GM21576 (cell line): Measurements from ENCODE around the gene PBX4.
A peak's percentile ranks its signal among the peaks of the same experiment; 100 is the strongest.
"Not testable (repeated sequence)": the region's sequence is repeated elsewhere in the genome, so short reads cannot be mapped to it uniquely, and the experiment has no call there.

Experiments
- ATAC-seq: cut with Tn5 transposase; IDR thresholded peaks from one replicate; pipeline ENCODE4 v1.9.1; 2021; ENCODE audit warnings: mild to moderate bottlenecking, moderate library complexity; ENCODE audit not compliant: unreplicated experiment

The PBX4 gene

DNA sequence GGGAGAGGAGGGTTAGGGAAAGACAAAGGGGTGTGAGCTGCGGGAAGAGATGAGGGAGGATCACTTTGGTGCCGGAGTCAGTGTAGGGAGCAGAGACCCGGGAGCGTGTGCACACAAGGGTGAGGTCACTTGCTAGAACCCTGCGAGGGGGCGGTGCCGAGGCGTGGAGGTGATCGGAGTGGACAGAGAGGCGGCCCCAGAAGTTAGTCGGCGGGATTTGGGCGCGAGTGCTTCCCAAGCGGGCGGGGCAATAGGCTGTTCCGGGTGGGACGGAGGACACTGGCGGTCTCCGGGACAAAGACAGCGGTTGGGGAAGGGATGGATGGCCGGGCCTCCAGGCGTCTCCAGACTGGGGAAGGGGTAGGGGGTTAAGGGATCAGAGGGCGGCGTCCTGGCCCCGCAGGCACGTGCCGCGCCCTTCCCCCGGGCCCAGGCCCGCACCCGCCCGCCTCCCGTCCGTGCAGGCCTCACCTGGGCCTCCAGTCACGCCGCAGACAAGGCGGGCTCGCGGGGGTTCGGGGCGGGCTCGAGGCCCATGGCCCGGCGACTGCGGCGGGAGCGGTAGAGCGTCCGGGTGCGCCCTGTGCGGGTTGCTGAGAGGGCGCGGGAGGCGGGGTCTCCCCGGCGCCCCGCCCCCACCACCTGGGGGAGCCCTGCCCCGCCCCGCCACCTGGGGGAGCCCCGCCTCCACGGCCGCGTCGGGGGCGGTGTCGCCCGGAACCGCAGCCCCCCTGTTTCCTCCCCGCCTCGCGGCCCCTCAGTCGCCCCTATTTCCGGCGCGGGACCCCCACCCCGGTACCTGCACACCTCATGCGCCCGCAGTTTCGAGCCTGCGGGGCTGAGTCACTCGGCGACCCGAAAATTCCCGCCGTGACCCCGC is 9.4 kb upstream of the PBX4 start, which contains the start of gene LPAR2:
LPAR2 (minus strand) TSS at position 600 of the 880 bp plus-strand sequence. CDS start 945 bp downstream, outside the sequence.
- ATAC-seq: peak; percentile 58

DNA sequence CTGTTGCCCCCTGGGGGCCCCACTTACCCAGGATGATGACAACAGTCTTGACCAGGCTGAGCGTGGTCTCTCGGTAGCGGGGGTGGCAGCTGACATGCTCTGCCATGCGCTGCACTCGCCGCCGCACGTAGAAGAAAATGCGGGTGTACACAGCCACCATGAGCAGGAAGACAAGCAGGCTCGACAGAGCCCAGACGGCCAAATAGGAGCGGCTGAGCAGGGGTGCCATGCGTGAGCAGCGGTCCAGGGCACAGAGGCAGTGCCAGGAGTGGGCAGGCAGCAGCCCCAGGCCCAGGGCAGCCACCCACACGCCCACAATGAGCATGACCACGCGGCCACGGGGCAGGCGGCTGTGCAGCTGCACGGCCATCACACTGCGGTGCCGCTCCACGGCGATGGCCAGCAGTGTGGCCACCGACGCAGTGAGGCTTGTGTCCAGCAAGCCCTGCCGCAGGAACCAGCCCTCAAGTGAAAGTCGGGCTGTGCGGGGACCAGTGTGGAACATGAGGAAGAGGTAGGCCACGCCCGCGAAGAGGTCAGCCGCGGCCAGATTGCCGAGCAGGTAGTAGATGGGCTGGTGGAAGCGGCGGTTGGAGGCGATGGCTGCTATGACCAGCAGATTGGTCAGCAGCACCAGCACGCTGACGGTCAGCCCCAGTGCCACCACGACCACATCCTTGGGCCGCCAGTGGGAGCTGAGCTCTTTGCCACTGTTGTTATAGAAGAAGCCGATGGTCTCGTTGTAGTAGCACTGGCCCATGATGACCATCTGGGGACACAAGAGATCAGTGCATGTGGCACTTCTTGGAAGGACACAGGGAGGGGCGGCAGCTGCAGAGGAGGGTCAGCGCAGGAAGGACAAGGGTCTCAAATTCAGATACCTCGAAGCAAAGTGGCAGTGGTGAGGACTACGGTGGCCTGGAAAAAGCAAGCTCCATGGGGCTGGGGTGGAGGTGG is 8.3 kb upstream of the PBX4 start:
- no peak for ATAC-seq

DNA sequence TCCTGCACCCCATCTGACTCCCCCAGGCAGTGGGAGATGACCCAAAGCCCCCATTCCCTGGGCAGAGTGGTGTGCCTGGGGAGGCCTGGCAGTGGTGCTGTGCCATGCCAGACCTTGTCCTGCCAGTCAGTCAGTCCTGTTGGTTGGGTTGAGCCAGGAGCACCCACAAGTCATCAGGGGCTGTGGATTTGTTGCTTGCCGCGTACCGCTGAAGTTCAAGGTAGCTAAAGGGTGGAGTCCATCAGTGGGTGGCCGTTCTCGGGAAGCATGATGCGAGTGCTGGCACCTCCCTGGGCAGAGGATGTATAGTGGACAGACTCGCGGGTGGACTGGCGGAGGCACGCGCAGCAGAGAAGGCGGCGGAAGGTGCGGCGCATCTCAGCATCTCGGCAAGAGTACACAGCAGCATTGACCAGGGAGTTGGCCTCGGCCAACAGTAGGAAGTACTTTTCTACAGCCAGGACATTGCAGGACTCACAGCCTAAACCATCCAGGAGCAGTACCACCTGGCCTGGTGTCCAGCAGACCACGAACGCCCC is 5.6 kb upstream of the PBX4 start:
- ATAC-seq: no peak

DNA sequence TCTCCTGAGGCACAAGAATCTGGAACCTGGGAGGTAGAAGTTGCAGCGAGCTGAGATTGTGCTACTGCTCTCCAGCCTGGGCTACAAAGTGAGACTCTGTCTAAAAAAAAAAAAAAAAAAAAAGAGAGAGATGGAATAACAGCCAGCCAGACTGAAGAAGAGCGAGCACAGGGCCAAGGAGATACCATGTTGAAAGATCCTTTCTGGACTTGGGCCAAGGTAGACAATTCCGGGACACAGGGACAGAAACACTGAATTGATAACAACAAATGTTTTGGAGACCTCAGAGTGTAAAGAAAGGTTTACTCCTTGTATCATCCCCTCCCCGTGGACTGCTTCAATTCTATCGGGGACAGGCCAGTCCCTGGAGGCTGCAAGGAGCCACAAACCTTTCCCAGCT is 4.9 kb upstream of the PBX4 start:
- no peak for ATAC-seq

DNA sequence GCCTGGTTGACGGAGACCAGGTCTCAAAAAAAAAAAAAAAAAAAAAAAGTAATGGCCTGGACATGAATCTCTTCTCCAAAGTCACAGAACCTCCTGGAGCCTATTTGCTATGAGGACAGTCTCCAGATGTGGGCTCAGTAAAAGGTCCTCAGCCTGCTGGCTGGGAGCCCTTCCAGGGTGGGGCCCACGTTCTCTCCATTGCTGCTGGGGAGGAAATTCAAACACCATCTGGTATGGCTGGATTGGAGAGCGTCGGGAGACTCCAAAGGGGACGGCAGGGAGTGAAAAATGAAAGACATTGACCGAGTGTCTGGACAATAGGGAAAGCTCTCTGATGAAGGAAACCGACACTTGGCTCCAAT is 1.3 kb upstream of the PBX4 start:
- no peak for ATAC-seq

DNA sequence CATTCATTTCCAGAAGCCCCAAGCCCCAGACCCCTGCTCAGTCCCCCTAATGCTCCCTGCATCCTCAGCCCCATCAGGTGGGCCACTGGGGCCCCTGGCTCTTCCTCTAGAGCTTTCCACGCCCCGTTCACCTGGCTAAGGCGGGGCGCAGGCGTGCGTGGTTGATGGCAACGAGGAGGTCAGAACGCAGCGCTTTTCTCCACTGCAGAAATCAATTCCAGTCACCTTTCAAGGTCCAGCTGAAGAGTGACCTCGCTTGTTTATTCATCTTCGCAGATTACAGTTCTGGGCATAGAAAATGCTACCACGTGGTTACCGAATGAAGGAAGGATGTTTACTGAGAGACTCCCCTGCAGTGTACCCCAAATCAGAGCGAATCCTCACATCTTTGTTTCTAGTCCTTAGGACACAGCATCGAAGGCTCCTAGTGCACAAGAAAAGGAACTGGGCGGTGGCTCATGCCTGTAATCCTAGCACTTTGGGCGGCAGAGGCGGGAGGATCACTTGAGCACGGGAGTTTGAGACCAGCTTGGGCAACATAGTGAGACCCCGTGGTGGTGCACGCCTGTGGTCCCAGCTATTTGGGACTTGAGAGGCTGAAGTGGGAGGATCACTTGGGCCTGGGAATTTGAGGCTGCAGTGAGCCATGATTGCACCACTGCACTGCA is 828 bp upstream of the PBX4 start:
- ATAC-seq: no peak

DNA sequence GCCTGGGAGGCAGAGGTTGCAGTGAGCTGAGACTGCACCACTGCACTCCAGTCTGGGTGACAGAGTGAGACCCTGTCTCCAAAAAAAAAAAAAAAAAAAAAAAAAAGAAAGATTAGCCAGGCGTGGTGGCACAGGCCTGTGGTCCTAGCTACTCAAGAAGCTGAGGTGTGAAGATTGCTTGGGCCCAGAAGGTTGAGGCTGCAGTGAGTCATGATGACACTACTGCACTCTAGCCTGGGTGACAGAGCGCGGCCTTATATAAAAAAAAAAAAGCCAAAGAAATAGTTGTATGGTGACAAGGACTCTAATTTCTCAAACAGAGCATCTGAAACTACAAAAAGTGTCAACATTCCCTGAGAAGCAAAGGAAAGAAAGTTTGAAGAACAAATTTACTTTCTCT is 3.4 kb downstream of the PBX4 start:
- no peak for ATAC-seq

DNA sequence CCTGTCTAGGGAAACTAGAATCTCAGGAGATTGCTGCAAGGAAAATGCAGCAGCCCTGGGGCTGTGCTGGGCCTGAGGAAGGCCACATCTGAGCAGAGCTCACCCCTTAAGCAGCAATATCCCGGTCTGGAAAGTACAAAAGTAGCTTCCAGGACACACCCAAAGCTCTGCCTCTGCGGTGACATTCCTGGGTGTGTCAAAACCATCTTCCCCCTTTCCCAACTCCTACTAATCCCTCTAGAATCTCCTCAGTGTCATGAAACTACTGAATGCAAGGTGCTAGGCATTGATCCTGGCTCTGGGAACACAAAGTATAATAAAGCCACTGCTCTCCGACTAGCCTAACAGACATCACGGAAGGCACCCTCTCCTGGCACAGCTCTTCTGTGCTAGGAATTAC is 5.0 kb downstream of the PBX4 start:
- ATAC-seq: no peak

DNA sequence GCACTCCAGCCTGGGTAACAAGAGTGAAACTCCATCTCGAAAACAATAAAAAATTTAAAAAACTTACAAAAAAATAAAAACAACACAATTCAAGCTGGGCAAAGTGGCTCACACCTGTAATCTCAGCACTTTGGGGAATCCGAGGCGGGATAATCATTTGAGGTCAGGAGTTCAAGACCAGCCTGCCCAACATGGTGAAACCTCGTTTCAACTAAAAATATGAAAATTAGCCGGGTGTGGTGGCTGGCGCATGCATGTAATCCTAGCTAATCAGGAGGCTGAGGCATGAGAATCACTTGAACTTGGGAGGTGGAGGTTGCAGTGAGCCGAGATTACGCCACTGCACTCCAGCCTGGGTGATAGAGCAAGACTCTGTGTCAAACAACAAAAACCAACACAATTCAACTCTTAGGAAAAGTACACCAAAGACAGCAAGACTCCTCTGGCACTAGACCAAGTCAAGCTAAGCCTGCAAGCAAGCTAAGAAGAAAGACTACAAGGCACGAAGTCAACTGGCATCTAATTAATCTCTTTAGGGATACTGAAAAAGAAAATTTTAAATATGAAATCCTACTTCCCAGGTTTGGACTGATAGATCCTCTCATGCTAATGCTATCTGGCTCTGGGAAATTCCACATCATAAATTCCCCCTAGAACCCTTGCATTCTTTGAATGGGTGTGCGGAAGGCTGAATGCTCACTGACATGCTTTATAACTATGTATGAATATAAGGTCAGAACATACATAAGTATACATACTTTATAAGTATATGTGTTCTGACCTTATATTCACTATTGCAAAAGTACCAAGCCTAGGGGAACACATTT is 7.9 kb downstream of the PBX4 start:
- ATAC-seq: no peak

DNA sequence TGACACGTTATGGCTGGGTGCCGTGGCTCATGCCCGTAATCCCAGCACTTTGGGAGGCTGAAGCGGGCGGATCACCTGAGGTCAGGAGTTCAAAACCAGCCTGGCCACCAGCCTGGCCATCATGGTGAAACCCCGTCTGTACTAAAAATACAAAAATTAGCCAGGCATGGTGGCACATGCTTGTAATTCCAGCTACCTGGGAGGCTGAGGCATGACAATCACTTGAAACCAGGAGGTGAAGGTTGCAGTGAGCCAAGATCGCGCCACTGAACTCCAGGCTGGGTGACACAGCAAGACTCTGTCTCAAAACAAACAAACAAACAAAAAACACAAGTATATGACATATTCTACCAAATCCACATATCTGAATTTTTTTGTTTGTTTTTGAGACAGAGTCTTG is 11.8 kb downstream of the PBX4 start:
- ATAC-seq: not testable (repeated sequence)

DNA sequence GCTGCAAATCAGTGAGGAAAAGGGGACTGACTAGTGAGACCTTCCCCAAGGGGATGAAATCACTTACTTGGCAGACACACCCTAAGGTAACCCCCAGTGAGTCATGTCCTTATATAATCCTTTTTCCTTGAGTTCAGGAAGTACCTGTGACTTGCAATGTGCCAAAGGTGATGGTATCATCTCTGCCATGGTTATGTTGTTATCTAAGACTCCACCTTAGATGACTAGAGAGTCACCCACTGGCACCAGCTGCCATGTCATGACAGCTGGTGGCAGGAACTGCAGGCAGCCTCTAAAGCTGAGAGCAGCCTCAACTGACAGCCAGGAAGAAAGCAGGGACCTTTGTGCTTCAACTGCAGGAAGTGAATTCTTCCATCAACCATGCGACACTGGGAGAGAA is 12.5 kb downstream of the PBX4 start:
- no peak for ATAC-seq

DNA sequence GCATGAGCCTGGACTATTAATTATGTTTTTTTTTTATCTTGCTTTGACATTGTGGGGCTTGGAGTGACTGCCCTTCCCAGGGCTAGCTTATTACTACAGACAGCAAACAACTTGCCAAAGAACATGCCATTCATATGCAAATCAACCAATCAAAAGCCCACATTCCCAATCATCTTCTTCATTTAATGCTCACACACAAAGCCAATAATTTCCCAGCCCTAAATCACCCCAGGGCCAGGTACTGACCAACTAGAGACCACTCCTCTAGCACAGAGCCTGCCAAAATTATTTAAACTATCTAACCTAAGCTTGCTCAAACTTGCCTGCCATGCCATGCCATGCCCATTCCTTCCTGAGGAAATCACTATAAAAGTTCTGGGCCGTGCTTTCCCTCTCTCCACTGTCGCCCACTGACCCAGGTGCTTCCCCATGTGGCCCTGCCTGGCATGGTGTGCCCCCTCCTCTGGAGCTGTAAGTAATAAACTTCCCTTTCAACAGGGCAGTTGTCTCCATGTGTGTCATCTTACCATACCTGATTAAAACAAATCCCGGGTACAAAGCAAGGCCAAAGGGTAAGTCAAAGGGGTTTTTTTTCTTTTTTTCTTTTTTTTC is 15.7 kb downstream of the PBX4 start:
- no peak for ATAC-seq

DNA sequence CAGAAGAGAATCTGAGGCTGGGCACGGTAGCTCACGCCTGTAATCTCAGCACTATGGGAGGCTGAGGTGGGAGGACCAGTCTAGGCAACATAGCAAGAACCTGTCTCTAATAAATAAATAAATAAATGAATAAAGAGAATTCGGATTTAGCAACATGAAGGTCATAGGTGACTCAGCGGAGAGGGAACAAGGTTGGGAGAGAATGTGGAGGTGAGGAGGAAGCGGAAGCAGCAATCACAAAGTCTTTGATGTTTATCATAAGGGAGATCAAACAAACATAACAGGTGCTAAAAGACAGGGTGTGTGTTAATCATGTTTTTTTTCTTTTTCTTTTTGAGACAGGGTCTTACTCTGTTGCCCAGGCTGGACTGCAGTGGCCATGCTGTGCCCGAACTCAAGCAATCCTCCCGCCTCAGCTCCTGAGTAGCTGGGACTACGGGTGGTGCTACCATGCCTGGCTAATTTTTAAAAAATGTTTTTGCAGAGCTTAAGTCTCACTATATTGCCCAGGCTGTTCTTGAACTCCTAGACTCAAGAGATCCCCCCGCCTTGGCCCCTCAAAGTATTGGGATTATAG is 16.3 kb downstream of the PBX4 start:
- no peak for ATAC-seq

DNA sequence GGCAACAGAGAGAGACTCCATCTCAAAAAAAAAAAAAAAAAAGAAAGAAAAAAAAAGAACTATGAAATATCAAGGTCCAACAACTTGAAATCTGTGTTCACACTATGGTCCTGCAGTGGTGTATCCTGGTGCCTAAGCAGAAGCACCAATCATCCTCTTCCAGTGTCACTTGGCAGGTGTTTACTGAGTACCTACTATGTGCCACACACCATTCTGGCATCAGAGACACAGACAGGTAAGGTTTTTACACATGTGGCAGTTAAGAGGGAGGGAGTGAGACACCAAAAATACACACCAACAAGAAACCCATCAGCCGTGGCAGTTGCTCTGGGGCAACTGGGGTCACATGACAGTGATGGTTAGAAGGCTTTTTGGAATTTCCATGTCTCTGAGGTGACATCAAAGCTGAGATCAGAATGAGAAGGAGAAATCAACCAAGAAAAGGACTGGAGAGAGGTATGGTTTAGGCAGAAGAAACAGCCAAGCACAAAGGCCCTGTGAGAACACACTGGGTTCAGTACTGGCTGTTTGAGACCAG is 17.6 kb downstream of the PBX4 start:
- ATAC-seq: no peak

DNA sequence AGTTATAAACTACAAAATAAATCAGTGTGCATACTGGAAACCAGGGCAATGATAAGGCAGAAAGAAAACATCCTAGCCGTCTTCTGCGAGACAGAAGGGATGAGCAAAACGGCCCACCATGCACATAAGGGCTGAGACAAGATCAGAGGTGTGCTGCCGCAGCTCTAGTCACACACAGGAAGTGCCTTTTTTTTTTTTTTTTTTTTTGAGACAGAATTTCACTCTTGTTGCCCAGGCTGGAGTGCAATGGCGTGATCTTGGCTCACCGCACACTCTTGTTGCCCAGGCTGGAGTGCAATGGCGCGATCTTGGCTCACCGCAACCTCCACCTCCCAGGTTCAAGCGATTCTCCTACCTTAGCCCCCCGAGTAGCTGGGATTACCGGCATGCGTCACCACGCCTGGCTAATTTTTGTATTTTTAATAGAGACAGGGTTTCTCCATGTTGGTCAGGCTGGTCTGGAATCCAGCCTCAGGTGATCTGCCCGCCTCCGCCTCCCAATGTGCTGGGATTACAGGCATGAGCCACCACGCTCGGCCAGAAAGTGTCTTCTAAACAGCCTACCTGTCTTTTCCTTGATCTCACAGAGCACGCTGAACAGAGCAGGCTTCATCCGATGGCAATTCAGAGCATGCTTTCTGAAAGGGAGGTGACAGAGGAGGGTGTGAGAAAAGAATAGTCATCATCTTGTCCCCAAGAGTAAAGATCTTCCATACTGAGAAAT is 19.6 kb downstream of the PBX4 start:
- ATAC-seq: not testable (repeated sequence)

DNA sequence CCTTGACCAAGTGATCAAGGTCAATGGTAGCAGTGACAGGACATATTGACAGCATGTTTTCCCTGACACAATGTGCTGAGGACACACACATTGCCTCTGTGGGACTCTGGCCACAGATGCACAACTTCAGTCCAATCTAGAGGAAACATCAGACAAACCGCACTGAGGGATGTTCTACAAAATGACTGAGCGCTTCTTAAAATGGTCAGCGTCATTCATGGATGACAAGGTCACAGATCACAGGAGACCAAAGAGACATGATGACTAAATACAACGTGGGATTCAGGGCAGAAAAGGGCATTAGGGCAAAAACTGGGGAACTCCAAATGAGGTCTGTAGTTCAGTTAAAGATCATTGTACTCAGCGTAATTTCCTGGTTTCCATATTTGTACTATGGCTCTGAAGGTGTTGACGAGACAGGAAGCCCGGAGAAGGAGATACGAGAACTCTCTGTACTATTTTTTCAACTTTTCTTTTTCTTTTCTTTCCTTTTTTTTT is 20.6 kb downstream of the PBX4 start:
- ATAC-seq: peak; percentile 56

DNA sequence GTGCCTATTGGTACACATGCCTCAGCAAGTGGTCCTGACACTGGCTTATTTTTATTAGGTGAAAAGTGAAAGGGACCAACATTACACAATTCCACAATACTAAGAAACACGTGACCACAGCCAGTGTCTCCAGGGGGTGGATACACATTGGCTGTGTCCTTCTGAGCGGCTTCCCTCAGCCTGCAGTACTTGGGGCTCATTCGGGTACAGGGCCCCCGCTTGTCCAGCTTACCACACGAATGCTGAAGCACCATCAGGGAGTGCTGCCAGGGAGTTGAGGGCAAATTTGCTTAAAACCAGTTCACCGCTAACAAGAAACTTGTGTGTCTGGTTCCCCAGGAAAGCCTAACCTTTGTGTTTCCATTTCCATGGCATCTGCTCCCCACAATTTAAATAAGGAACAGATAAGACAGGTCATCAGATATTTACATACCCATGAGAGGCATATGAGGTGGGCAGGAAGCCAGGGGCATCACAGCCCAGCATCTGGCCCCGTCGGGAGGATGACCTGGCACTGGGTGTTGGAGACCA is 23.3 kb downstream of the PBX4 start:
- no peak for ATAC-seq

DNA sequence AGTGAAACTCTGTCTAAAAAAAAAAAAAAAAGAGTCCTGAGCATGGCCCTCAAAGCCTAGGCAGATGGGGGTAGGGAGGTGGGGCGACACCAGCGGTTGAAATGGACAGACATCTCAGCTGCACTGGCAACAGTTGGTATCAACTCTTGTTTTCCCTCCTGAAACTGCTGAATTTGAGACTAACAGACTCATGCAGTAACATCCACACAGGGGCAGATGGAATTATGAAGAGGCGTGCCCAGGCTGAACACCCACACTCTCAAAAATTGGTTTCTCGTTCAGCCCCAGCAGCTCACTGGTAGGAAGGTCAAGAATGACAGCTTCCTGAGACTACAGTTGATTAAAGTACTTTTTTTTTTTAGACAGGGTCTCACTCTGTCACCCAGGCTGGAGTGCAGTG is 24.1 kb downstream of the PBX4 start:
- no peak for ATAC-seq
